HUES6 (cell line): ENCODE measurements around the gene GPC6.

Source experiments
- H3K27ac ChIP-seq: 2 replicates; pipeline ENCODE4 v1.7.0; 2013; ENCODE audit warnings: low read depth, mild to moderate bottlenecking, low read length, inconsistent platforms
- H3K27me3 ChIP-seq: 2 replicates; pipeline ENCODE4 v1.6.1; 2013; ENCODE audit warnings: low read length; ENCODE audit not compliant: control insufficient read depth, insufficient read depth
- H3K36me3 ChIP-seq: 2 replicates; pipeline ENCODE4 v1.6.1; 2013; ENCODE audit warnings: low read length; ENCODE audit not compliant: control insufficient read depth, insufficient read depth
- H3K4me1 ChIP-seq: 2 replicates; pipeline ENCODE4 v1.6.1; 2013; ENCODE audit warnings: low read length; ENCODE audit not compliant: control insufficient read depth, insufficient read depth
- H3K4me3 ChIP-seq: 2 replicates; pipeline ENCODE4 v1.5.1; 2013; ENCODE audit warnings: low read depth, low read length
- H3K9ac ChIP-seq: one replicate; pipeline ENCODE4 v1.6.1; 2013; ENCODE audit warnings: mild to moderate bottlenecking, low read length
- H3K9me3 ChIP-seq: 2 replicates; pipeline ENCODE4 v1.6.1; 2013; ENCODE audit warnings: low read depth, low read length; ENCODE audit not compliant: control insufficient read depth, insufficient read depth

GPC6 gene

GRCh38 chr13:93922063-93922855, 695.7 kb downstream of the GPC6 start:
- Histone ChIP-seq H3K27ac (no peak overlapping the region), H3K9ac (no peak overlapping the region), H3K9me3 (no peaks in the 10 kb centered on the region), H3K4me1 (no peaks in the 10 kb centered on the region), H3K4me3 (no peak overlapping the region), H3K36me3 (no peaks in the 10 kb centered on the region), H3K27me3 (no peaks in the 10 kb centered on the region)

- Histone ChIP-seq H3K27me3 (no peaks in the 10 kb centered on the region), H3K9ac (no peak overlapping the region), H3K27ac (no peak overlapping the region), H3K36me3 (no peaks in the 10 kb centered on the region), H3K4me1 (no peaks in the 10 kb centered on the region), H3K4me3 (no peak overlapping the region), H3K9me3 (no peaks in the 10 kb centered on the region)
These were observed 699.4 kb downstream of the GPC6 start for GRCh38 chr13:93925990-93926389.

DNA sequence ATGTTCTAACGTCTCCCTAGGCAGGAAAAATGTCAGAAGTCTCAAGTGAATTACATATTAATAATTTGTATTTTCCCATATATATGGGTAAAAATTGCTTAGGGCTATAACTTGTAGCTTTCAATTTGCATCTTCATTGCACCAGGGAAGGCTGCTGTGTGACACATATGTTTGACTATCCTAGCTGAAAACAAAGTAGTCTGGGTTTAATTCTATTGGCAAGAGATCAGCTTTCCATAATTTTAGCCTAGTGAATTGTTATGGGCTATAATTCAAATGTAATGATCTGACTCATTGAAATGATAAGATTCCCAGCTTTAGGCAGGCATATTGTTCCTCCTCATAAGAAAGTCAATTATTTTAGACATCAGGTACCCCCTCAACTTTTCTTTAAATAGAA, 699.8 kb downstream of the GPC6 start:
- Histone ChIP-seq H3K4me3 (no peak overlapping the region), H3K4me1 (no peaks in the 10 kb centered on the region), H3K36me3 (no peaks in the 10 kb centered on the region), H3K9ac (no peak overlapping the region), H3K27me3 (no peaks in the 10 kb centered on the region), H3K27ac (no peak overlapping the region), H3K9me3 (no peaks in the 10 kb centered on the region)

DNA sequence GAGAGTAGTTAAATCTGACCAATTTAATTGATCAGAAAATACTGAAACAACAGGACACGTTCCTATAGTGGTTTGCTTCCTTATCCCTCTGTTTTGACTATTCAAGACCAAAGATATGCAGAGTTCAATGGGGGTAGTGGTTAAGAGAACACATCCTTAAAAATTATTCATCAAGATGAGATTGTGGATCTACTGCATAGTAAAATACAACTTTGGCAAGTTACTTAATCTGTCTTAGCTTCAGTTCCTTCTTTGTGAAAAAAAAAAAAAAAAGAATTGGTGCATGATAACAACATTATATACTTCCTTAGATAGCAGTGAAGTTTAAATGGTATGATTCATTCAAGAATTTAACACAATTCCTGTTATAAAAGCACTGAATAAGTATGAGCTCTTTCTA, 700.8 kb downstream of the GPC6 start:
- H3K36me3 ChIP-seq: no peaks in the 10 kb centered on the region
- no peak overlapping the region for H3K4me3 ChIP-seq
- H3K4me1 ChIP-seq: no peaks in the 10 kb centered on the region
- H3K27ac ChIP-seq: no peak overlapping the region
- H3K27me3 ChIP-seq: no peaks in the 10 kb centered on the region
- no peaks in the 10 kb centered on the region for H3K9me3 ChIP-seq
- H3K9ac ChIP-seq: no peak overlapping the region

- no peaks in the 10 kb centered on the region for H3K4me1 ChIP-seq
- no peaks in the 10 kb centered on the region for H3K36me3 ChIP-seq
- H3K9ac ChIP-seq: no peak overlapping the region
- no peak overlapping the region for H3K4me3 ChIP-seq
- H3K27ac ChIP-seq: no peak overlapping the region
- no peaks in the 10 kb centered on the region for H3K27me3 ChIP-seq
- H3K9me3 ChIP-seq: no peaks in the 10 kb centered on the region
These were observed 706.3 kb downstream of the GPC6 start for GRCh38 chr13:93932901-93933300.

- no peaks in the 10 kb centered on the region for H3K27me3 ChIP-seq
- no peaks in the 10 kb centered on the region for H3K9me3 ChIP-seq
- H3K36me3 ChIP-seq: no peaks in the 10 kb centered on the region
- H3K9ac ChIP-seq: no peak overlapping the region
- H3K27ac ChIP-seq: no peak overlapping the region
- H3K4me1 ChIP-seq: no peaks in the 10 kb centered on the region
- H3K4me3 ChIP-seq: no peak overlapping the region
These were observed 710.3 kb downstream of the GPC6 start for GRCh38 chr13:93936901-93937300.

GRCh38 chr13:93941444-93941843, 714.8 kb downstream of the GPC6 start:
- Histone ChIP-seq H3K36me3 (no peaks in the 10 kb centered on the region), H3K4me3 (no peak overlapping the region), H3K9me3 (no peaks in the 10 kb centered on the region), H3K27ac (no peak overlapping the region), H3K4me1 (no peaks in the 10 kb centered on the region; the same call in 1 of the 2 replicates), H3K27me3 (no peaks in the 10 kb centered on the region), H3K9ac (no peak overlapping the region)

- H3K4me1 ChIP-seq: no peaks in the 10 kb centered on the region; the same call in 1 of the 2 replicates
- H3K4me3 ChIP-seq: no peak overlapping the region
- no peak overlapping the region for H3K27ac ChIP-seq
- no peaks in the 10 kb centered on the region for H3K27me3 ChIP-seq
- H3K36me3 ChIP-seq: no peaks in the 10 kb centered on the region
- H3K9me3 ChIP-seq: no peaks in the 10 kb centered on the region
- H3K9ac ChIP-seq: no peak overlapping the region
These were observed 715.4 kb downstream of the GPC6 start for GRCh38 chr13:93942016-93942415.

DNA sequence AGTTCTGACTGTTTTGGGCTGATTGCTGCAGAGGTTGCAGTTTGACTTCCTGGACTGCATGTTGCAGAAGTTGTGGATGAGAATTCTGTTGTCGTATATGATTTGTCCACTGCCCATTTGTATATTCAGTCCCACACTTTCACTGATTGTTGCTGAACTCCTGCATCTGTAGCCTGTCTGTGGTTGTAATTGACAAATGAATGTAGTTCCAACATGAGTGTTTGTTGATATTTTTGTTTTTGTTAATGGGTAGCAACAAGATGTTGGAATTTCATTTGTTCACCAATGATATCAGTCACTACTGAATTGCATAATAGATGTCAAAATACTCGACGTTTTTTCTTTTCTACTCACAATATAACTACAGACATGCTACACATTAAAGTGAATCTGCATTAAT, 719.0 kb downstream of the GPC6 start:
- Histone ChIP-seq H3K4me1 (no peaks in the 10 kb centered on the region; the same call in 1 of the 2 replicates), H3K27me3 (no peaks in the 10 kb centered on the region), H3K9ac (no peak overlapping the region), H3K27ac (no peak overlapping the region), H3K36me3 (no peaks in the 10 kb centered on the region), H3K9me3 (no peaks in the 10 kb centered on the region), H3K4me3 (no peak overlapping the region)

GRCh38 chr13:93946994-93947393, 720.4 kb downstream of the GPC6 start:
- Histone ChIP-seq H3K9ac (no peak overlapping the region), H3K4me3 (no peak overlapping the region), H3K27me3 (no peaks in the 10 kb centered on the region), H3K36me3 (no peaks in the 10 kb centered on the region), H3K27ac (no peak overlapping the region), H3K9me3 (no peaks in the 10 kb centered on the region), H3K4me1 (no peaks in the 10 kb centered on the region; the same call in 1 of the 2 replicates)

GRCh38 chr13:93947651-93948050, 721.0 kb downstream of the GPC6 start:
- Histone ChIP-seq H3K27me3 (no peaks in the 10 kb centered on the region), H3K9ac (no peak overlapping the region), H3K27ac (no peak overlapping the region), H3K4me1 (no peaks in the 10 kb centered on the region; the same call in 1 of the 2 replicates), H3K4me3 (no peak overlapping the region), H3K36me3 (no peaks in the 10 kb centered on the region), H3K9me3 (no peaks in the 10 kb centered on the region)
